ENCODE results near the gene CTTNBP2.

The CTTNBP2 gene

DNA sequence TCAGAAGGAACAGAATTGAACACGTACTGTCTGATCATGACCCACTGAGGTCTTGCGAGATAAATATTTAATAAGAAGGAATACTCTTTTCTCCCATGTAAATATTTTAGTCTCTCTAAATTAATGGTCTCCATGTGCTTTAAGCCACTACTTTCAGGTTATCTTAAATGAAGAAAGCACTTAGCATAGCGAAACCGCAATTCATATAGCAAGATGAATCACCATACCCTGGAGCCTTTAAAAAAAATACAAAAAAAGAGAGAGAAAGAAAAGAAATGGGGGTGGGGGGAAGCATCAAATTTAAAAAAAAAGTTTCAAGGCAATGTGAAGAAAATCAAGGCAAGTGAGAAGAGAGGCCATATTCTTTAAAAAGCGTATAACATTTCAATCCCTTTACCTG lies 82.5 kb downstream of the CTTNBP2 start:
- FAIRE-seq (no peak), DNase-seq (ENCODE audit: insufficient read length, low spot score) (no peak)

DNA sequence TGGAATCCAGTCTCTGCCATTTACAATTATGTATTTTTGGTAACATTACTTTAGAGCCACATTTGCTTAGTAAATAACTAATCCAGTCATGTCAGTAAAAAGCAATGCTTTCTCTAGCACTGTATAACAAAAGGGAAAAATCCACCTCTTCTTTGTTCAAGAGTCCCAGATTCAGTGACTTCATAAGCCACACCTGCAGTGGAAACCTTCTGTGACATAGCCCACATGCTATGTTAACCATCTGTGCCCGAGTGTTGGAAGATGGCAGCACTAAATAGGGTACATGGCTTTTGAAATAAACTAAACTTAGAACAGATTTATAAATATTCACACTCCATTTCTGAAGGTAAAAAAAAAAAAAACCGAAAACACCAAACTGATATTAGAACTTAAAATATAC lies 83.0 kb downstream of the CTTNBP2 start:
- FAIRE-seq, result no peak
- no peak for DNase-seq (ENCODE audit: insufficient read length, low spot score)

DNA sequence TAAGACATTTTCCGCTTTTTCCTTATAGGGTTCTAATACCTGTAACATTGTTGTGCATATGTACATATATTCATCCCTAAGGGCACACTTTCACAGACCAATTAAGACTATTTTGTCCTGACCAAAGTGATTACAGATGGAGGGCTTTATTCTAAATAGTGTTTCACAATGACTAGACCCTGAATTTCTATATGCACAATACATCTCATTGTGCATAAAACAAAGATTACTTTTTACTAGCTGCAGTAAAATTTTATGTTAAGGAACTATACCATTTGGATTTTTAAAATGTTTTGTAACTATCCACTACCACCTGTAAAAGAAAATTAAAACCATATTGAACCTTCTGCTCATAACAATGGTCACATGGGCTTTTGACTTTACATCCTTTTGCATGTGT lies 87.8 kb downstream of the CTTNBP2 start:
- DNase-seq (ENCODE audit: insufficient read length, low spot score) (no peak), FAIRE-seq (no peak)

DNA sequence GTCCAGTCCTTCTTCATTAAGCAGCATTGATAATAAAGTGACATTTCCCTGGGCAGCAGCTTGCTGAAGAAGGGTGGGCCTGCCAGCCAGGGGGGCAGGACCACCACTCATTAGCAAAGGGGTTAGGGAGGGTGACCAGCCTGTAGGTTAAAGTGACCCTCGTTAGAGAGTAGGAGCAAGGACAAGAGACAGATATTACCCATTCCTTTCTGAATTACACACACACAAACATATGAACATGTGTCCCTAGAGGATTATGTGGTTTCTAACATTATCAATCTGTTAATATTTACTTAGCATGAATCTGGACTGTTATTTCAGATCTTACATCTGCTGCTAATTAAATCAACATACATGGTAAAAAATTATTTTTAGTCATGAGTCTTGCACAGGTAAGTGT lies 88.9 kb downstream of the CTTNBP2 start:
- DNase-seq (ENCODE audit: insufficient read length, low spot score), result no peak
- FAIRE-seq, result peak; percentile 67

DNA sequence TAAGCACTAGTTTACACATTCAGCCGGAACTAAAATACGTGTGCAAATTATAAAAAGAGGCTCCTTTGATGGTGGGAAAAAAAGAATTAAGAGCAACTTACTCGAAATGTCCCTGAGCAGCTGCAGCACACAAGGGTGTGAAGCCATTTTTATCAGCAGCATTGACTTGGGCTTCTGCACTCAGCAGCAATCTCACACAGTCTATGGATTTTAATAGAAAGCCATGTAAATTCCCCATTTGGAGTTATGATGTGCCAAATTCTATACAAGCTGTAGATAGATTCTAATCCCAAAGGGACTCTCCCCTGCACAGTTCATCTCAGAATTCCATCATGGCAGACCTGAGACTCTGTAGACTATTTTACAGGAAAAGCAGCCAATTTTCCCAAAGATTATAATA lies 90.5 kb downstream of the CTTNBP2 start:
- DNase-seq (ENCODE audit: insufficient read length, low spot score) (no peak), FAIRE-seq (no peak)

DNA sequence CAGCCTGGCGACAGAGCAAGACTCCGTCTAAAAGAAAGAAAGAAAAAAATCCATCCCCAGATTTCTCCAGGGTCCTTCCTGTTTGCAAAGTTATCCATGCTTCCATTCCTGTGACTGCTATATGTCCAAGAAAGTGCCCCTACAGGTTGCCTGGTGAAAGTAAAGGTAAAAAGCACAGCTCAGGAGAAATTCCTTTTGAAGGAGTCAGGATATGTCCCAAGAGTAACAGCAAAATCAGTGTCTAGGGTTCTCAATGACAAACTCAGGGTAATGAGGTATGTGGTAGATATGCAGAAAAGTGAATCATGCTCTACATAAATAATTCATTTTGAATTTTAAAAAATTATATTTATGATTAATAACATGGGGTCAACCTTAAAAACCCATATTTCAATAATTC lies 91.5 kb downstream of the CTTNBP2 start:
- DNase-seq (ENCODE audit: insufficient read length, low spot score), result no peak

DNA sequence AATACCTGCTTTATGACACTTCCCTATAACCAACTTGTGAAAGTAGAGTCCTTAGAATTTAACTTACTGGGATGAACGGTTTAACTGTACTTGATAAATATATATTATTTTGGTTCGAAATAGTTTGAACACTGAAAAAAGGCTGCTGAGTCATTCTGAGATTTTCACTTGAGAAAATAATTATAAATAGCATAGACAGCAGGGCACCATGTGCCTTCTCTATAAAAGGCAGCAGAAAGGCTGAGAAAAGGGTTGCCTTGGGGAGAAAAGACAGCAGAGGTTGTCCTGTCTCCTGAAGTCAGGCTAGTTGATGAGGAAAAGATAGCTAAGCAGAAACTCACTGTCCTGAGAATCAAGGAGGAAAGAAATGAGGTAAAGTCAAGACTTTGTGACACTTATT lies 92.4 kb downstream of the CTTNBP2 start:
- no peak for DNase-seq (ENCODE audit: insufficient read length, low spot score)
- peak; percentile 45 for FAIRE-seq

More for the DNA sequence above, 91.5 kb downstream of the CTTNBP2 start:
- no peak for FAIRE-seq

DNA sequence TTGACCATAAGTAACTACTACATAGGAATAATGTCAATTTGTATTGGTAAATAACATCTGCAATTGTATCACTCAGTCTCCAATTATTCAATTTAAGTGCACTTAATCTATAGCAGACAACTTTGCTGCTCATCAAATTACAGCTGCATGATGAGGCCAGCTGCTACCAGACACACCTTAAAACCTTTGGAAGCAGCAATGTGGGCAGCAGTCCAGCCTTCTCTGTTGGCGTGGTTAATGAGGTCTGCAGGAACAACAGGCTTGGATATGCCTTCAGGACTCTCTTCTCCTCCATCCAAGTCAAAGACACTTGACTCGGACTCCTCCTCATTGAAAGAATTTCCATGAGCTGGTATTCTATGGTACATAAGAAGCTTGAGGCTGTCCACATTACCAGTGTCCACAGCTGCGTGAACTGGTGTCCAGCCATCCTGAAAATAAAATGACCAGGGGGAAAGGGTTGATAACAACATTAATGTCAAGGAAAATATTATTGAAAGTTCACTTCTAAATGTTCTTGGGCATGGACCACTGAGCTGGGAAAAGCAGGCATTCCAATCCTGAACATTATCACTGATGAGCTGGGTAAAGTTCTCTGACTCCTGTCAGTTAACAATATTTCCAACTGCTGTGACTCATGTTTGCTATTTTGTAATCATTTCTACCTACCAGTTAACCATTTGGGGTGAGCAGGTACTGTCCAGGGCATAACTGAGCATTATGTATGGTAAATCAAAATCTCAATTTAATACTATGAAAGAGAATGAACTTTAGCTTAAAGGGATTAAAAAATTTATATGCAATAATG lies 95.7 kb downstream of the CTTNBP2 start:
- FAIRE-seq, result no peak
- no peak for DNase-seq (ENCODE audit: insufficient read length, low spot score)

DNA sequence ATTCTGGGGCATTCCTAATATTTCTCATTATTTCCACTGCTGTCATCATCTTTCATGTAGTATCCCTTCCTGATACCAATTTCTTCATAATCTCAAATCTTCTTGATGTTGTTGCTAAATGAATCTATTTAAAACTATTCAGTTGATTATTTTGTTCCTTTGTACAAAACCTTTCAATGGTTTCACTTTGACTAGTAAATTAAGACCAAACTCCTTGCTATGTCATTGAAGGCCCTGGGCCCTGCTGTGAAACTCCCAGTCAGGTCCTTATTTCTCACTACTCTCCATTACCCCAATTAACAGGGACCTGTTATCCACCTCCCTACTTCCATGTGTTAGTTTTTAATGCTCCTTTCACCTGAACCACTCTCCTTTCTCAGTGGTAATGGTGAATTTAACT lies 97.0 kb downstream of the CTTNBP2 start:
- no peak for DNase-seq (ENCODE audit: insufficient read length, low spot score)
- no peak for FAIRE-seq

DNA sequence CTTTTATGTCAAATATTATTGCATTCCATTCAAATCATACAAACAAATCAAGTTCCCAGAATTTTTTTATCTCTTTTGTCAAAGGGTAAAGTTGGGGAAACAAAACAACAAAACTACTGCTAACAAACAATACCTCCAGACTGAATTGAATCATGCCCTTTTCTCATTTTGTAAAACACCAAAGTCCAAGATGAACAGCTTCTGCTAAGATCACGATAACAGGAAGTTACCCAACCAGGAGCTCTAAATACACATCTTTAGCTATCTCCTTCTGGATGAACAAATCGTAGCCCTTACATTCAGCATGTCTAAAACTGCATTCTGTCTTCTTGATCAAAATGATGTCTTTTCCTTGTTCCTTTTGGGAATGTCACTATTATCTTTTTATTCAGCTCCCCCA lies 97.4 kb downstream of the CTTNBP2 start:
- FAIRE-seq (no peak), DNase-seq (ENCODE audit: insufficient read length, low spot score) (no peak)

DNA sequence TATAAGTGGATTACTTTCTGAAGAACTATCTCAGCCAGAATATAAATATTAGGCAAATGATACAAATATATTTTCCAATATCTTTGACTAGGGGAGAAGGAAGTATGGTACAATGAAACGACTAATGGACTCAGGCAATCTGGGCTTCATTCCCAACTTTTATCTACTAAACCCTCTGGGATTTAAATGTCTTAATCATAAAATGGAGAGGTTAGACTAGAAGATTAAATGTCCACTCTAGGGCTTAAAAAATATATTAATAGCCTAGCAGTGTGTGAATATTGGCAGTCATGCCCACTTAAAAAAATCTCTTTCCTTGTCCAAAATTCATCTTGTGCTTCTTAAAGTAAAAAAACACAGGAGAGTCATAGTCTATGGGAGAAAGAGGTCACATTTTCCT lies 98.3 kb downstream of the CTTNBP2 start:
- FAIRE-seq (no peak), DNase-seq (ENCODE audit: insufficient read length, low spot score) (no peak)

DNA sequence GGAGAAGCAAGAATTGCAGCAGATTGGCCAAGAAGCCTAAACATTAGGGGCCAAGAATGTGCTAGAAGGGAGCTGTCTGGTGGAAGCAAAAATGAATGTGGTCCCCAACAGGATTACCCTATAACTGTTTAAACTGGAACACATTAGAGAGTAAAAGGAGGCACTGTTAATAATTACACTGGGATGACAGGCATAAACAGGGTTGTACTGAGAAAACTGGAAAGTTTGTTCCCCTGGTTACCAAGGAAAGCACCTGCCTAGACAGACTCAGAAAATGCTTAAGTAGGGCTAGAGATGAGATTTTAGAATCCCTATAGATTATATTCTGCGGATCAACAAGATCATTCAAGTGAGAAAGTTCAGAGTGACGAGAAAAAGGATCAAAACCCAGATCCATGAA lies 100.8 kb downstream of the CTTNBP2 start:
- DNase-seq (ENCODE audit: insufficient read length, low spot score), result no peak
- peak; percentile 66 for FAIRE-seq

DNA sequence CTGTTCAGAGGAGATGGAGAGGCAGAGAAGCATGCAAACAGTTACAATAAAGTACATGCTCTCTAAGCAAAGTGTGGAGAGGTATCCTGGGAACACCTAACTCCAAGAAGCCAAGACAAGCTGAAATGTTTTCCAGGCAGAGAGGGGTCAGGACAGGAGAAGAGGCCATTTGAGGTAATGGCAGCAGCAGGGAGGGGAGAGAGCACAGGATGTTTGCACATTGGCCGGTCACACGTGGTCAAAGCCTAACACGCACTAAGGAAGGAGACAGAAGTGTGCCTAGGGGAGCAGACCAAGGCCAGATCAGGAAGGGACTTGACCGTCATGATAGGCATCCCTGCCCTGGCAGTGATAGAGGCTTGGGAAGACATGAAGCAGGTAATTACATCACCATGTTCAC lies 101.5 kb downstream of the CTTNBP2 start:
- FAIRE-seq (no peak), DNase-seq (ENCODE audit: insufficient read length, low spot score) (no peak)

DNA sequence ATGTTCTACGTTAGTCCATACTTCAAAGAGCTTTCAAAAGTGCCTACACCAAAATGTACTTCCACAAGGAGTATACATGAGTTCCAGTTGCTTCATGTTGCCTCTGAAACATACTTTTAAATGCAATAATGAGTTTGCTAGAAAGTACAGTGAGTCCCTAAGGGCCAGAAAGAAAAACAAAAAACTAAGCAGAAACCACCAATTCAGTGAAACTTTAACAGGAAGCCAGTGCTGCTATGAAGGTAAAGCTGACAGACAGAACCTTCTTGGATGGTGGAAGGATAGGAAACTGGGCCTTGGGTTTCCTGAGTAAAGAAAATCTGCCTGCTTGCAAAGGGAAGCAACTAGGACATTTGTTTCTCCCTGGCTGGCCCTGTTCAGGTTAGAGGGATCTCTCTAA lies 104.2 kb downstream of the CTTNBP2 start:
- FAIRE-seq, result peak; percentile 69

DNA sequence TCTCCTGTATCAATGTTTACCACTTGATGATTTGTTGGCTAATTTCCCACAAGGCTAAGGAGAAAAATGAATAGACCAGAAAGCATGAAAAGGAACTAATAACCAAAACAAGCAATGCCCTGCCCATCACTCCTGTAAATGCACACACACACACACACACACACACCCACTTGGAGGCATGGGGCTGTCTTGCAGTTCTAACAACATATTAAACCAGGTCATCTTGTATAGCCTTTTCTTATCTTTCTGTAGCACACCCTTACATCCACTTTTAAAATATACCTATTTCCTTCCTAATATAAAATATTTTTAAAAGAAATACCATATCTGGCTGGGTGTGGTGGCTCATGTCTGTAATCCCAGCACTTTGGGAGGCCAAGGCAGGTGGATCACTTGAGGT lies 105.3 kb downstream of the CTTNBP2 start:
- DNase-seq (ENCODE audit: insufficient read length, low spot score) (no peak), FAIRE-seq (no peak)

More for the DNA sequence above, 104.2 kb downstream of the CTTNBP2 start:
- no peak for DNase-seq (ENCODE audit: insufficient read length, low spot score)

DNA sequence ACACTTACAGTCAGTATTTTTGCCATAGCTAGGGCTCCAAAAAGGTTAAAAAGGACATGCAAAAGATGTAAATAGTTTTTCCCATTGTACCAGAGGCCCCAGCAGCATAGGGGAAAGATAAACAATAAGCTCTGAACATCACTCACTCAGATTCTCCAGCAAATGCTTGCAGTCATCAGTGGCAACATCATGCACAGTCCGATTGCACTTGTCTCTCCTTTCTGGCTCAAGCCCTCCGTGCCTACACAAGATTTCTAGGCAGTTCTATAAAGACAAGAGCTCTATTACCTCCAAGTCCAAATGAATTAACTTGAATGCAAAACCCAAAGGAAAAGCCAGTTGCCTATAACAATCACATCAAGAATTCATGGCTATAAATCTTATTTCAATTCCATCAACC lies 106.3 kb downstream of the CTTNBP2 start:
- DNase-seq (ENCODE audit: insufficient read length, low spot score), result no peak
- FAIRE-seq, result no peak

DNA sequence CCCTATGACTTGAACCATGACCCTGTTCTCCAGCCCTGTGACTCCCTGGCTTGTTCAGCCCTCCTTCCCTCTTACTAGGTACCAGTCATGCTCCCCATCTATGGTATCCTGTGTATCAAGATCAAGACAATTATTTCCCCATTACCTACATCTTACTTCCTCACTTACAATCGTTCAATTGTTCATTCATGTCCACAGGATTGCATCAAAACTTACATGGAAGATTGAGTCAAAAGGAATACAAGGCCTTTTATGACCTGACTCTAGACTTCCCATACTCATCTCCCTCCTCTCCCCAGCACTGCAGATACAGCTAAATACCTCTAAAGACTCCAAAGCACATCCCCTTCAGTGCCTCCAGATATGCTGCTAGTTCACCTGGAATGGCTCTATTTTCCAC lies 109.2 kb downstream of the CTTNBP2 start:
- FAIRE-seq (no peak), DNase-seq (ENCODE audit: insufficient read length, low spot score) (no peak)

DNA sequence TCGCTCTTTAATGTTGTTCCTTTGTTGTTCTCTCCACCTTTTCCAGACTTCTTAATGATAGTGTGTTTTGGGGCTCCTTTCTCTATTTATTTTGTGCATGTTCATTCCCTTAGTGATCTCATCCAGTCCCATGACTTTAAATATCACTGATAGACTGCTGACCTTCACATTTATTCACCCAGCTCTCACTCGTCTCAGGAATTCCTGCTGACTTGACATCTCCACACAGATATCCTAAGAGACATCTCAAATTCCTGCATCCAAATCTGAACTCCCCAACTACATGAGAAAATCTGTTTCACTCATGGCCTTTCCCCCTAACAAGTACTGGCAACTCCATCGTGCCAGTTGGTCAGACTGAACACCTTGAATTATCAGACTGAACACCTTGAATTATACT lies 111.2 kb downstream of the CTTNBP2 start:
- no peak for FAIRE-seq
- DNase-seq (ENCODE audit: insufficient read length, low spot score), result no peak

DNA sequence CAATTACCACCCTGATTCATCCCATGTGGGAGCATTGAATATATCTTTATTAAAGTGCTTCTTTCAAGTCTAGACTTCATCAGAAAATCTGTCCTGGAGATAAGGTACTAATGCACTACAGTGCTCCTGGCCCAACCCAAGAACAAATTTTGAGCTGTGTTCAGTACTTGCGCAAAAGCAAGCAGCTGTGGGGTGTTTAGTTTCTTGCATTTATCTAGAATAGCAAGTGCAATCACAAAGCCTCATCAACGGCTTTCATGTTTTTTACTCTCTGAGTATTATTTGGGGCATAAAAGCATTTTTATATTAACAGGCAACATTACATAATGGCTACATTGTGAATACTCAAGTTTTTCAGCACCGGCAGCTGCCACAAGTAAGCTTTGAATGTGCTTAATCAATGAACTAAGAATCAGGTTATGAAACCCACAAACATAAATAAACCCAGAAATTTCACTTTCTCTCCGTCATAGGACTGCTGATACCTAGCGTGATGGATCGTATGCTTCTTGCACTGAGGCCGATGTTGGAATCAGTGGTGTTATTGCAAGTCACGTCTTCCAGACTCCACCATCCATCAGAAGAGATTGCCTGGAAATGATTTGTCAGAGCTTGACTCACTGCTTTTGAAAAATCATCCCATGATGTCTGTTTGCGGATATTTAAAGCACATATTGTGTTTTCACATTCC lies 113.1 kb downstream of the CTTNBP2 start:
- no peak for DNase-seq (ENCODE audit: insufficient read length, low spot score)
- FAIRE-seq, result no peak

DNA sequence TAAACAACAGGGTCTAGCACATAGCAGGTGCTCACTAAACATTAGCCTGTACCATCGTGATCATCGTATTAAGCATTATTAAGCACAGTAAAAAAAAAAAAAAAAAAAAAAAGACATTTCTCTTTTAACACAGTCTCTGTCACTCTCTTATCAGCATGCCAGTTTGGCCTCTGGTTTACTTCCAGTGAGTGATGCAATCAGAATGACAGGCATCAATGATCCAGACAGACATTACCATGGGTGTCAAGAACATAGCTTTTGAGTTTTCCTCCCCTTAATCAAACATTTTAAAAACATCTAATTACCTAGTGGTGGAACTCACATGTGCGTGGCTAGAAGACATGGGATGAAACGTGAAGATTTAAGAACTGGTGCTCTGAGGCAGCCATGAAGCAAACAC lies 115.8 kb downstream of the CTTNBP2 start:
- no peak for FAIRE-seq
- no peak for DNase-seq (ENCODE audit: insufficient read length, low spot score)

DNA sequence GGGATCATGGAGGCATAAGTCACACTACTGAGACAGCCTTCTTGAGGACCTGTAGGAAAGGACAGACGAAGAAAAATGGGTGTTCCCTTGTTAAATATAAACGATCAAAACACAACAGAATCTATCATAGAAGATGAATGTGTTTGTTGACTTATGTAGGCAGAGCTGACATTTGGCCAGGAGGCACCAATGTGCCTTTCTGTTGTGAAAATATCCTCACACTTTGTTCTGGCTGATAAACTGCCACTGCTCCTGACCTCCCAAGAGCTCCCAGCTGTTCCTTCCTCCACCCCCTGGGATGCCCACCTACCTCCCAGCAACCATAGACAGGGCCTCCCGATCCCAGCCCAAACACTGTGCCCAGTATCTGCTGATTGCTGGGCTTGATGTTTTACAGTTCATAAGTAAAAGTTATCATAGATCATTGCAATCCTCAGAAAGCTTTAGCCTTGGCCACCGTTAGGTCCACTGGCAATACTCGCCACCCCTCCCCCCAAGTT lies 116.6 kb downstream of the CTTNBP2 start:
- FAIRE-seq (no peak), DNase-seq (ENCODE audit: insufficient read length, low spot score) (no peak)

DNA sequence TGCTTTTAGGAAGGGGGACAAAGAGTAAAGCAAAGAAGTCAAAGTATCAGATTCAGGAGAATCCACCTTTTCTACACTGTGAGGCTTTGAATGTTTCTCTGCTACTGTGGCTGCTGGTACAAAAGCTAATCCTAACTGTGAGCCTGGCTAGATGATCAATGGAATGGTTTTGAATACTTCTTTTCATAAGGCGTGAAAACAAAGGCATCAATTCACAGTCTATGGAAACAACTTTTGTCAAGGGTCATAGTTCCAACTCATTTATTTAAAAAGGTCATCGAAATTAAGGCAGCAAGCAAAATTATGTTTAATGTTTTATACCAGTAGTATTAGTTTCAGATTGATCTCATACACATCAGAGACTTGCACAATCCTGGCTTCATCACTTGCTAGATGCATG lies 118.1 kb downstream of the CTTNBP2 start:
- DNase-seq (ENCODE audit: insufficient read length, low spot score) (no peak), FAIRE-seq (no peak)
